Choroid plexus epithelial cell (primary cell): Measurements from ENCODE around the gene CC2D1A.

Experiments
- DNase-seq: peaks from one replicate; pipeline ENCODE4 v3.0.0-alpha.2; 2010; ENCODE audit warnings: low read depth
- H3K4me3 ChIP-seq: 2 replicates; pipeline ENCODE4 v1.5.1; 2011; ENCODE audit warnings: low read depth, mild to moderate bottlenecking, control low read depth, low read length, moderate library complexity
- CTCF ChIP-seq: conservative IDR thresholded peaks from 2 replicates; pipeline ENCODE4 v1.5.1; 2011; ENCODE audit warnings: low read depth, mild to moderate bottlenecking, control low read depth, inconsistent platforms, low read length, moderate library complexity

The CC2D1A gene

GRCh38 chr19:13906910-13907309 lies 909 bp downstream of the CC2D1A start:
- TF ChIP-seq CTCF, result no peak
- peak overlapping the region; percentile 86 for H3K4me3 ChIP-seq
- DNase-seq, result no peak

GRCh38 chr19:13908674-13909073 lies 2.7 kb downstream of the CC2D1A start:
- H3K4me3 ChIP-seq, result no peak overlapping the region
- DNase-seq, result no peak
- no peak for TF ChIP-seq CTCF

- no peak for DNase-seq
- no peak for TF ChIP-seq CTCF
- no peak overlapping the region for H3K4me3 ChIP-seq
These were observed 3.4 kb downstream of the CC2D1A start for GRCh38 chr19:13909430-13909829.

GRCh38 chr19:13913352-13913751 lies 7.4 kb downstream of the CC2D1A start:
- TF ChIP-seq CTCF, result no peak
- H3K4me3 ChIP-seq, result no peak overlapping the region

GRCh38 chr19:13914777-13915176 lies 8.8 kb downstream of the CC2D1A start:
- DNase-seq, result no peak
- TF ChIP-seq CTCF, result no peak
- no peak overlapping the region for H3K4me3 ChIP-seq

More at GRCh38 chr19:13913352-13913751, 7.4 kb downstream of the CC2D1A start:
- no peak for DNase-seq

- DNase-seq, result no peak
- no peak for TF ChIP-seq CTCF
- no peak overlapping the region for H3K4me3 ChIP-seq
These were observed 11.9 kb downstream of the CC2D1A start for GRCh38 chr19:13917888-13918406.

GRCh38 chr19:13918726-13919411 lies 12.9 kb downstream of the CC2D1A start:
- H3K4me3 ChIP-seq, result no peak overlapping the region
- no peak for TF ChIP-seq CTCF
- DNase-seq, result no peak
